H1 (cell line): ENCODE measurements around the gene IL24. TPM values are rescaled to one million over a fixed set of nuclear protein-coding genes. Genes with fewer than 3 reads are reported as not detected.

Experiments used
- CTCF ChIA-PET: fragments of 300-600 bp; sonication (Branson Sonifier 250); formaldehyde crosslinking; loops from one replicate; lab custom pipeline; 2021; ENCODE audit not compliant: partially characterized antibody; lab: Charles Lee
- POLR2A ChIA-PET: fragments of 300-600 bp; sonication (Branson Sonifier 250); formaldehyde crosslinking; loops from one replicate; lab custom pipeline; 2021; ENCODE audit warnings: inconsistent platforms; ENCODE audit not compliant: partially characterized antibody; lab: Charles Lee
- DNase-seq, 2 experiments: peaks; one replicate each; pipeline versions ENCODE4 v3.0.0 to v3.0.0-alpha.2; 2010 to 2022; ENCODE audit warnings: low spot score in 2 of 2, low read depth in 1 of 2, mixed read lengths in 1 of 2
- FAIRE-seq: peaks from 2 replicates; lab custom pipeline; 2011; peaks lifted over from hg19 to GRCh38; lab: Jason Lieb, UNC
- H2AFZ ChIP-seq: 2 replicates; pipeline ENCODE4 v1.8.1; 2012; ENCODE audit warnings: low read length, inconsistent platforms
- H2AK5ac ChIP-seq: 2 replicates; pipeline ENCODE4 v1.6.1; 2013; ENCODE audit warnings: low read depth, low read length
- H2BK120ac ChIP-seq: replicated peaks from 2 replicates; pipeline ENCODE3; 2013; ENCODE audit warnings: low read depth, low read length, inconsistent platforms
- H2BK12ac ChIP-seq: 2 replicates; pipeline ENCODE4 v1.6.1; 2013; ENCODE audit warnings: low read depth, low read length
- H2BK15ac ChIP-seq: 2 replicates; pipeline ENCODE4 v1.6.1; 2013; ENCODE audit warnings: low read length
- H2BK20ac ChIP-seq: 2 replicates; pipeline ENCODE4 v1.6.1; 2013; ENCODE audit warnings: low read length
- H2BK5ac ChIP-seq: 2 replicates; pipeline ENCODE4 v1.6.1; 2013; ENCODE audit warnings: low read depth, low read length
- H3K14ac ChIP-seq: 2 replicates; pipeline ENCODE4 v1.6.1; 2013; ENCODE audit warnings: inconsistent platforms; ENCODE audit not compliant: insufficient read length
- H3K18ac ChIP-seq: 2 replicates; pipeline ENCODE4 v1.6.1; 2013; ENCODE audit warnings: low read length; ENCODE audit errors: extremely low read depth
- H3K23ac ChIP-seq: 2 replicates; pipeline ENCODE4 v1.6.1; 2013; ENCODE audit warnings: inconsistent platforms; ENCODE audit not compliant: insufficient read length
- H3K23me2 ChIP-seq: 2 replicates; pipeline ENCODE4 v1.6.1; 2013; ENCODE audit warnings: low read depth, low read length
- H3K27ac ChIP-seq: 2 replicates; pipeline ENCODE4 v1.6.1; 2011; ENCODE audit warnings: low read depth, low read length, inconsistent platforms
- H3K27me3 ChIP-seq, 4 experiments: replicated peaks in 1 of 4; 1 replicate in 1 of 4; 2 replicates in 3 of 4; pipeline versions ENCODE4 v1.6.1 to v1.8.1; 2011 to 2013; ENCODE audit warnings: low read length in 3 of 4, mild to moderate bottlenecking in 3 of 4, inconsistent platforms in 2 of 4, mixed read lengths in 2 of 4, moderate library complexity in 1 of 4; ENCODE audit not compliant: control insufficient read depth in 3 of 4, insufficient read depth in 3 of 4; ENCODE audit errors: extremely low read depth in 1 of 4
- H3K36me3 ChIP-seq, 4 experiments: 2 replicates each; pipeline versions ENCODE4 v1.6.1 to v1.8.1; 2011 to 2013; ENCODE audit warnings: mild to moderate bottlenecking in 4 of 4, low read length in 3 of 4, moderate library complexity in 2 of 4, control low read depth in 1 of 4, inconsistent platforms in 1 of 4; ENCODE audit not compliant: insufficient read depth in 4 of 4, control insufficient read depth in 2 of 4
- H3K4ac ChIP-seq: replicated peaks from 2 replicates; pipeline ENCODE3; 2013; ENCODE audit warnings: low read length, low read depth, mixed read lengths, inconsistent platforms; ENCODE audit not compliant: insufficient read length
- H3K4me1 ChIP-seq, 4 experiments: replicated peaks in 1 of 4; 1 replicate in 1 of 4; 2 replicates in 3 of 4; pipeline versions ENCODE4 v1.6.1 to v1.8.1; 2011 to 2013; ENCODE audit warnings: low read length in 3 of 4, inconsistent platforms in 2 of 4, mixed read lengths in 1 of 4; ENCODE audit not compliant: insufficient read depth in 4 of 4, control insufficient read depth in 3 of 4
- H3K4me2 ChIP-seq, 2 experiments: 2 replicates each; pipeline versions ENCODE4 v1.6.1 to v1.8.1; 2011 to 2013; ENCODE audit warnings: low read depth in 2 of 2, low read length in 2 of 2, control low read depth in 1 of 2, inconsistent platforms in 1 of 2, mild to moderate bottlenecking in 1 of 2; ENCODE audit not compliant: insufficient read depth in 1 of 2
- H3K4me3 ChIP-seq, 4 experiments: fragments of 200-600, 300-600 bp in 1 of 4; sonication (generic), shearing (Covaris generic), sonication (Bioruptor Twin) in 1 of 4; 2 replicates each; pipeline versions ENCODE4 v1.5.1 to v1.8.1; 2011 to 2016; ENCODE audit warnings: low read length in 4 of 4, low read depth in 3 of 4, control low read depth in 2 of 4, inconsistent platforms in 2 of 4, mild to moderate bottlenecking in 2 of 4, mixed read lengths in 1 of 4, moderate library complexity in 1 of 4; ENCODE audit not compliant: insufficient read depth in 2 of 4; ENCODE audit errors: extremely low read depth in 1 of 4
- H3K56ac ChIP-seq: replicated peaks from 2 replicates; pipeline ENCODE3; 2013; ENCODE audit warnings: low read depth, mild to moderate bottlenecking, mixed read lengths, low read length, inconsistent platforms; ENCODE audit not compliant: insufficient read length
- H3K79me1 ChIP-seq: 2 replicates; pipeline ENCODE4 v1.6.1; 2013; ENCODE audit warnings: low read depth, low read length, control low read depth
- H3K79me2 ChIP-seq, 2 experiments: 2 replicates each; pipeline versions ENCODE4 v1.6.1 to v1.8.1; 2012 to 2013; ENCODE audit warnings: low read length in 2 of 2, mild to moderate bottlenecking in 2 of 2, inconsistent platforms in 1 of 2; ENCODE audit not compliant: insufficient read depth in 2 of 2, control insufficient read depth in 1 of 2
- H3K9ac ChIP-seq, 4 experiments: replicated peaks in 1 of 4; 1 replicate in 1 of 4; 2 replicates in 3 of 4; pipeline versions ENCODE4 v1.6.1 to v1.8.1; 2011 to 2013; ENCODE audit warnings: low read depth in 3 of 4, low read length in 3 of 4, control low read depth in 2 of 4, mild to moderate bottlenecking in 2 of 4, moderate library complexity in 2 of 4, inconsistent platforms in 1 of 4; ENCODE audit errors: extremely low read depth in 1 of 4
- H3K9me3 ChIP-seq, 2 experiments: 2 replicates each; pipeline versions ENCODE4 v1.6.1 to v1.8.1; 2012 to 2013; ENCODE audit warnings: mild to moderate bottlenecking in 2 of 2, moderate library complexity in 2 of 2, control low read depth in 1 of 2, inconsistent platforms in 1 of 2, low read depth in 1 of 2, low read length in 1 of 2, mixed read lengths in 1 of 2; ENCODE audit not compliant: insufficient read depth in 2 of 2
- H4K20me1 ChIP-seq, 2 experiments: replicated peaks in 1 of 2; 2 replicates each; pipeline versions ENCODE3 to v1.8.1; 2011 to 2013; ENCODE audit warnings: inconsistent platforms in 2 of 2, low read length in 2 of 2, mild to moderate bottlenecking in 1 of 2; ENCODE audit not compliant: insufficient read depth in 2 of 2, control insufficient read depth in 1 of 2
- H4K5ac ChIP-seq: 2 replicates; pipeline ENCODE4 v1.6.1; 2013; ENCODE audit warnings: low read length, low read depth, mixed read lengths, inconsistent platforms; ENCODE audit not compliant: insufficient read length
- H4K8ac ChIP-seq: 2 replicates; pipeline ENCODE4 v1.8.0; 2013; ENCODE audit warnings: mild to moderate bottlenecking, moderate library complexity, low read length, inconsistent platforms; ENCODE audit not compliant: insufficient read depth; ENCODE audit errors: extremely low read depth
- H4K91ac ChIP-seq: replicated peaks from 2 replicates; pipeline ENCODE3; 2013; ENCODE audit warnings: low read length, mixed read lengths, inconsistent platforms; ENCODE audit not compliant: insufficient read length
- CBX5 ChIP-seq: fragments of 300-800, 300-1000 bp; sonication (generic); IDR thresholded peaks from 2 replicates; pipeline ENCODE4 v1.7.1; 2016; ENCODE audit warnings: antibody characterized with exemption, low read length, low read depth
- CHD1 ChIP-seq: IDR thresholded peaks from 2 replicates; pipeline ENCODE4 v1.6.1; 2012; ENCODE audit warnings: low read depth, low read length, improper control_type of control experiment
- EZH2 ChIP-seq: fragments of 200-600 bp; sonication (generic); IDR thresholded peaks from 2 replicates; pipeline ENCODE4 v1.7.1; 2012; ENCODE audit warnings: low read depth, mild to moderate bottlenecking, moderate library complexity, low read length, inconsistent platforms; ENCODE audit not compliant: severe bottlenecking
- JUN ChIP-seq: IDR thresholded peaks from 2 replicates; pipeline ENCODE4 v1.6.1; 2011; ENCODE audit warnings: low read depth, mild to moderate bottlenecking, improper control_type of control experiment, low read length
- PHF8 ChIP-seq: fragments of 200-600 bp; sonication (generic); conservative IDR thresholded peaks from 2 replicates; pipeline ENCODE4 v1.7.1; 2012; ENCODE audit warnings: low read depth, mild to moderate bottlenecking, inconsistent platforms, low read length, moderate library complexity
- RBBP5 ChIP-seq: IDR thresholded peaks from 2 replicates; pipeline ENCODE4 v1.7.1; 2012; ENCODE audit warnings: low read depth, mild to moderate bottlenecking, inconsistent platforms, low read length, moderate library complexity, borderline replicate concordance
- SP2 ChIP-seq: IDR thresholded peaks from 2 replicates; pipeline ENCODE4 v1.6.1; 2012; ENCODE audit warnings: mild to moderate bottlenecking, low read length, inconsistent platforms
- YY1 ChIP-seq: IDR thresholded peaks from 2 replicates; pipeline ENCODE4 v1.6.1; 2011; ENCODE audit warnings: low read depth, mild to moderate bottlenecking, low read length
- WGBS, 2 experiments: shearing (Covaris generic) in 1 of 2; methylation state at CpG; one replicate each; pipeline versions ENCODE4 v1.1.6 to v1.1.7; 2013 to 2015; ENCODE audit warnings: low lambda C conversion rate in 2 of 2, mixed read lengths in 2 of 2, inconsistent platforms in 1 of 2, low coverage in 1 of 2, missing lambda C conversion rate in 1 of 2; ENCODE audit not compliant: insufficient replicate concordance in 2 of 2, insufficient coverage in 1 of 2, insufficient read length in 1 of 2; ENCODE audit errors: extremely low coverage in 1 of 2, missing lambda C conversion rate in 1 of 2; 5-methylcytosine and 5-hydroxymethylcytosine counted together
- polyA plus RNA-seq, 7 experiments: library from polyadenylated mRNA; depleted of rRNA in 3 of 7; stranded (reverse) in 5 of 7; unstranded in 2 of 7; fragments of >200 nt in 5 of 7; fragments of 200-250 nt in 2 of 7; gene quantifications; 1 replicate in 5 of 7; 2 replicates in 1 of 7; 4 replicates in 1 of 7; pipeline versions ENCODE4 v1.2.1 to v1.2.3, GENCODE V29; 2011 to 2013; ENCODE audit warnings: missing spikeins in 2 of 7, mixed read lengths in 2 of 7
- total RNA-seq: library from RNA; stranded (reverse); fragmentation: NEBNext Ultra II Directional; extraction: Animal tissue kit (Norgen Biotek cat#: 25700); gene quantifications from 2 replicates; pipeline ENCODE4 v1.2.1, GENCODE V29; 2021
- TF ChIP-seq, protein P1 (sequence below), 3 experiments: IDR thresholded peaks; 1 replicate in 2 of 3; 2 replicates in 1 of 3; pipeline versions ENCODE4 v1.5.1 to v1.6.1; 2011; ENCODE audit warnings: low read length in 3 of 3, mild to moderate bottlenecking in 3 of 3, inconsistent platforms in 2 of 3, low read depth in 1 of 3, moderate library complexity in 1 of 3; ENCODE audit not compliant: insufficient read depth in 1 of 3; ENCODE audit errors: control extremely low read depth in 1 of 3

Gene IL24
- total and polyA plus RNA-seq, 2 of the 8 experiments (the other 6 are each of a cell fraction or from before 2014, with no cell fraction given), result not detected

DNA sequence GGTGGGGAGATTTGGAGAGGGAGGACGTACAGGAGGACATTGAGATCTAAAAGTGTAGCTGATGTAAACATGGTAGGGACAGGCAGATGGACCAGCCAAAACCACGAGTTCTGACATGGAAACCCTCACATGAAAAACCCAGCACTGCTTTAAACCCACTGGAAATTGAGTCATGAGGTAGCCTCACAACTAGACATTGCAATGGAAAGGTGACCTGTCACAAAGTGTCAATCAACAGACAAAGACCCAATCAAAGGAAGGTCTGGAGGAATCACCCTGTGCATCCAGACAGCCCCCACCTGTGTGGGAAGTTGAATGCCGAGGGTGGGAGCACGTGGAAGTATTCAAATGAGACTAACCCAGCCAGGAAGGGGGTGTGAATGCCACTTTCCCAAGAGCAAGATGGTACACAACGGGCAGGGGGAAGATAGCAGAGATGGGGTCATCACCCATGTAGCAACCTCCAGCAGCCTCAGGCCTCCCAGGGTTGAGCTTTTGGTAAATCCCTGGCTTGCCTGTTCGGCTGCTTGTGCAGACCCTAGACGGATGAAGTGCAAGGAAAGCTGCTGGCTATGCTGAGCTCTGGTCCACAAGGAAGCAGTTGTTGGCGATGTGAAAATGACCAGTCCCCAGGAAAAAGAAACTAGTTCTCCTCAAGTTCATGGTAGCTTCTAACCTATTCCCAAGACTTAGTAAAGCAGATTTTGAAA is 18.9 kb downstream of the IL24 start:
- H3K9ac ChIP-seq, result no peak overlapping the region
- no peaks in the 10 kb centered on the region for H3K36me3 ChIP-seq
- H3K79me1 ChIP-seq, result no peaks in the 10 kb centered on the region
- no peak overlapping the region for H3K4me2 ChIP-seq
- no peaks in the 10 kb centered on the region for H3K27me3 ChIP-seq
- H3K4me1 ChIP-seq, result no peaks in the 10 kb centered on the region
- no peak overlapping the region for H4K91ac ChIP-seq
- CTCF ChIA-PET, result interaction anchor here (0.8 to 12.9 kb wide), 9 partner anchors 10 to 182 kb away, joined by 3 to 180 read pairs (median 6); no protein-coding TSS in a partner anchor
- no peak overlapping the region for H2BK5ac ChIP-seq
- no peaks in the 10 kb centered on the region for H4K20me1 ChIP-seq
- no peak overlapping the region; the same call in 1 of the 2 replicates for H4K8ac ChIP-seq
- H2AFZ ChIP-seq, result no peak overlapping the region
- H3K4me3 ChIP-seq, result no peak overlapping the region
- H3K23me2 ChIP-seq, result no peaks in the 10 kb centered on the region; the same call in 1 of the 2 replicates
- FAIRE-seq (no peak), DNase-seq (no peak)
- H3K23ac ChIP-seq, result no peak overlapping the region
- H2AK5ac ChIP-seq, result no peak overlapping the region
- no peak overlapping the region for H2BK15ac ChIP-seq
- no peak overlapping the region for H2BK20ac ChIP-seq
- no peak overlapping the region for H4K5ac ChIP-seq
- H3K14ac ChIP-seq, result no peak overlapping the region
- TF ChIP-seq CBX5, result no peak
- no peak for TF ChIP-seq PHF8
- no peak for TF ChIP-seq CHD1
- TF ChIP-seq SP2, result no peak
- TF ChIP-seq, protein P1, sequence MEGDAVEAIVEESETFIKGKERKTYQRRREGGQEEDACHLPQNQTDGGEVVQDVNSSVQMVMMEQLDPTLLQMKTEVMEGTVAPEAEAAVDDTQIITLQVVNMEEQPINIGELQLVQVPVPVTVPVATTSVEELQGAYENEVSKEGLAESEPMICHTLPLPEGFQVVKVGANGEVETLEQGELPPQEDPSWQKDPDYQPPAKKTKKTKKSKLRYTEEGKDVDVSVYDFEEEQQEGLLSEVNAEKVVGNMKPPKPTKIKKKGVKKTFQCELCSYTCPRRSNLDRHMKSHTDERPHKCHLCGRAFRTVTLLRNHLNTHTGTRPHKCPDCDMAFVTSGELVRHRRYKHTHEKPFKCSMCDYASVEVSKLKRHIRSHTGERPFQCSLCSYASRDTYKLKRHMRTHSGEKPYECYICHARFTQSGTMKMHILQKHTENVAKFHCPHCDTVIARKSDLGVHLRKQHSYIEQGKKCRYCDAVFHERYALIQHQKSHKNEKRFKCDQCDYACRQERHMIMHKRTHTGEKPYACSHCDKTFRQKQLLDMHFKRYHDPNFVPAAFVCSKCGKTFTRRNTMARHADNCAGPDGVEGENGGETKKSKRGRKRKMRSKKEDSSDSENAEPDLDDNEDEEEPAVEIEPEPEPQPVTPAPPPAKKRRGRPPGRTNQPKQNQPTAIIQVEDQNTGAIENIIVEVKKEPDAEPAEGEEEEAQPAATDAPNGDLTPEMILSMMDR (IDR thresholded peaks at IDR 0.05; ENCODE audit: control extremely low read depth in 1 of 3, insufficient read depth in 1 of 3, low read depth in 1 of 3, low read length in 3 of 3), result no peak
- no peak for TF ChIP-seq JUN
- TF ChIP-seq EZH2, result no peak
- no peak for TF ChIP-seq YY1
- no peak for TF ChIP-seq RBBP5
- WGBS, 2 experiments, result 79% methylated on average over 7 of the region's 8 CpGs; no CpG with 5 or more reads in 1 of the 2 experiments
- no peak overlapping the region for H3K18ac ChIP-seq
- H2BK12ac ChIP-seq, result no peak overlapping the region
- no peaks in the 10 kb centered on the region for H3K79me2 ChIP-seq
- POLR2A ChIA-PET, result no interaction called here
- H3K27ac ChIP-seq, result no peak overlapping the region
- H3K56ac ChIP-seq, result no peak overlapping the region
- H3K4ac ChIP-seq, result no peak overlapping the region
- H3K9me3 ChIP-seq, result no peaks in the 10 kb centered on the region
- no peak overlapping the region for H2BK120ac ChIP-seq
